Measurements from ENCODE around the gene ABCA13.

Gene ABCA13

GRCh38 chr7:48665353-48666135 lies 494.3 kb downstream of the ABCA13 start:
- no peak overlapping the region for H3K27ac ChIP-seq
- H3K4me3 ChIP-seq, result no peak overlapping the region

GRCh38 chr7:48667407-48667806 lies 496.1 kb downstream of the ABCA13 start:
- Histone ChIP-seq H3K4me3 (no peak overlapping the region), H3K27ac (no peak overlapping the region)

GRCh38 chr7:48671656-48672055 lies 500.4 kb downstream of the ABCA13 start:
- Histone ChIP-seq H3K4me3 (no peak overlapping the region), H3K27ac (no peak overlapping the region)

GRCh38 chr7:48681006-48681405 lies 509.7 kb downstream of the ABCA13 start:
- H3K27ac ChIP-seq, result no peak overlapping the region
- H3K4me3 ChIP-seq, result no peak overlapping the region

- Histone ChIP-seq H3K27ac (no peak overlapping the region), H3K4me3 (no peak overlapping the region)
These were observed 520.5 kb downstream of the ABCA13 start for GRCh38 chr7:48691788-48692187.
